ENCODE data around the gene LRRC4C. TPM values are rescaled to one million over a fixed set of nuclear protein-coding genes. Genes with fewer than 3 reads are reported as not detected.

The LRRC4C gene
- total RNA-seq, 1 donor from 2014 or later: 2.7 TPM

DNA sequence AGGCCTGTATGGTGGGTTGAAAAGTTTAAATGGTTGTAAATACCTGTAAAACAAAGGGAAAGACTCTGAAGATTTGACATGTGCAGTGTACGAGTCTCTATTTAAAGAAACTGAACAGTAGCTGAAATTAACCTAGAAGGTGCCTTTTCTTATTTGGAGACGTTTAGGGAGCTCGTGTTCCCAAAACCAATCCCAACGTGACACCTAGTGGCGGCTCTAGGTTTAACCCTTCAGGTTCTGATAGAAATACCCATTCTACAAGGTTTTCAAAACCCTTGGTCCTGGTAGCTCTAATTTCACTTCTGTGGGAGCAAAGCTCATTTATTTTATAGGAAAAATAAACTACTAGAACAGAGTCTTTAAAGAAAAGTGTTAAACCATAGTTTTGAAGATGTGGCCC is 258.3 kb downstream of the LRRC4C start:
- no peaks in the 10 kb centered on the region for H3K9me3 Mint-ChIP-seq
- TF ChIP-seq, protein P1, sequence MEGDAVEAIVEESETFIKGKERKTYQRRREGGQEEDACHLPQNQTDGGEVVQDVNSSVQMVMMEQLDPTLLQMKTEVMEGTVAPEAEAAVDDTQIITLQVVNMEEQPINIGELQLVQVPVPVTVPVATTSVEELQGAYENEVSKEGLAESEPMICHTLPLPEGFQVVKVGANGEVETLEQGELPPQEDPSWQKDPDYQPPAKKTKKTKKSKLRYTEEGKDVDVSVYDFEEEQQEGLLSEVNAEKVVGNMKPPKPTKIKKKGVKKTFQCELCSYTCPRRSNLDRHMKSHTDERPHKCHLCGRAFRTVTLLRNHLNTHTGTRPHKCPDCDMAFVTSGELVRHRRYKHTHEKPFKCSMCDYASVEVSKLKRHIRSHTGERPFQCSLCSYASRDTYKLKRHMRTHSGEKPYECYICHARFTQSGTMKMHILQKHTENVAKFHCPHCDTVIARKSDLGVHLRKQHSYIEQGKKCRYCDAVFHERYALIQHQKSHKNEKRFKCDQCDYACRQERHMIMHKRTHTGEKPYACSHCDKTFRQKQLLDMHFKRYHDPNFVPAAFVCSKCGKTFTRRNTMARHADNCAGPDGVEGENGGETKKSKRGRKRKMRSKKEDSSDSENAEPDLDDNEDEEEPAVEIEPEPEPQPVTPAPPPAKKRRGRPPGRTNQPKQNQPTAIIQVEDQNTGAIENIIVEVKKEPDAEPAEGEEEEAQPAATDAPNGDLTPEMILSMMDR (IDR thresholded peaks at IDR 0.05): peak; percentile 92
- TF ChIP-seq EZH2phosphoT487 (IDR thresholded peaks at IDR 0.05): no peak
- Histone ChIP-seq H3K36me3 (no peaks in the 10 kb centered on the region), H3K4me3 (no peak overlapping the region), H3K79me2 (ENCODE audit: low read depth) (no peaks in the 10 kb centered on the region), H3K4me2 (no peak overlapping the region), H3K27me3 (no peaks in the 10 kb centered on the region), H4K20me1 (ENCODE audit: low read depth) (no peaks in the 10 kb centered on the region), H3F3A (ENCODE audit: low read depth) (no peaks in the 10 kb centered on the region), H2AFZ (replicated peaks) (no peak overlapping the region), H3K9me3 (ENCODE audit: low read depth) (peaks cover 4% of the 10 kb centered on the region), H3K27ac (no peak overlapping the region), H3K4me1 (peaks cover under 1% of the 10 kb centered on the region), H3K9ac (no peak overlapping the region)
- H3K27ac Mint-ChIP-seq: no peak overlapping the region
- no peaks in the 10 kb centered on the region for H3K27me3 Mint-ChIP-seq (ENCODE audit: insufficient read depth, low read depth)
- no peaks in the 10 kb centered on the region for H3K4me1 Mint-ChIP-seq
- no peak overlapping the region for H3K4me3 Mint-ChIP-seq
- H3K36me3 Mint-ChIP-seq: peaks cover 1% of the 10 kb centered on the region
- peak; percentile 77 for DNase-seq (ENCODE audit: low spot score)

DNA sequence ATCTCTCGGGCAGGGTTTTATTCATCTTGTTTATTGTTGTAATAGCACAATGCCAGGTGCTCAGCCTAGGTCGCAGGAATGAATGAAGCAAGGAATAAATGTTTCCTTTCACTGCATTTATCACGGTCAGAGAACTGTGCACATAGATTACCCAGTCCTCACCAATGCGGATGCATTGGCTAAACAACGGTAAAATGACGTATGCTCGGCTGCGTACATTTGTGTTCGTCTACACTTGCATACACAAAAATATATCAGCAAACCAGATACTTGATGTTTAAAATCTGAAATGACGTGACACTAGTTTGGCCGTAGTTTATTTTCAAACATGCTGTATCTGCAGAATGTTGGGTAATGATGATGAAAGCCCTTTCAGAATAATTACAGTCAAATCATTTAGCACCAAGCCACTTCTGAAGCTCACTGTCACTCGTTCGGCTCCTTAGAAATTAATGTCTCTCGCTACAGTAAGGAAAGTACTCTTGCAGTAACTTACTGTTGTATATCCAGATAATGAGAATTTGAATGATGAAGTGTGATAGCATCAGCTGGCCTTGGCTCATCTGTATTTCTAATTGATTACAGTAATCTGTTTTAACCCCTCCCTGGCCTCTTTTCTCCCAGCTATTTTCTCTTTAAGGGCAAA is 268.9 kb downstream of the LRRC4C start:
- Histone ChIP-seq H3K4me3 (no peak overlapping the region), H3K9ac (no peak overlapping the region), H3K4me2 (no peak overlapping the region), H3F3A (ENCODE audit: low read depth) (peaks cover 9% of the 10 kb centered on the region), H4K20me1 (ENCODE audit: low read depth) (no peaks in the 10 kb centered on the region), H3K36me3 (no peaks in the 10 kb centered on the region), H3K27ac (no peak overlapping the region), H3K27me3 (no peaks in the 10 kb centered on the region), H3K9me3 (ENCODE audit: low read depth) (no peaks in the 10 kb centered on the region), H2AFZ (replicated peaks) (no peak overlapping the region), H3K4me1 (peaks cover 17% of the 10 kb centered on the region), H3K79me2 (ENCODE audit: low read depth) (no peaks in the 10 kb centered on the region)
- Mint-ChIP-seq H3K27me3 (ENCODE audit: insufficient read depth, low read depth) (no peaks in the 10 kb centered on the region), H3K27ac (no peak overlapping the region), H3K9me3 (peaks cover 11% of the 10 kb centered on the region), H3K4me1 (peaks cover 6% of the 10 kb centered on the region), H3K4me3 (no peak overlapping the region), H3K36me3 (no peaks in the 10 kb centered on the region)
- no peak for DNase-seq (ENCODE audit: low spot score)
- TF ChIP-seq EZH2 (IDR thresholded peaks at IDR 0.05) (no peak), EZH2phosphoT487 (IDR thresholded peaks at IDR 0.05) (no peak)
- TF ChIP-seq, protein P1 (IDR thresholded peaks at IDR 0.05): no peak

DNA sequence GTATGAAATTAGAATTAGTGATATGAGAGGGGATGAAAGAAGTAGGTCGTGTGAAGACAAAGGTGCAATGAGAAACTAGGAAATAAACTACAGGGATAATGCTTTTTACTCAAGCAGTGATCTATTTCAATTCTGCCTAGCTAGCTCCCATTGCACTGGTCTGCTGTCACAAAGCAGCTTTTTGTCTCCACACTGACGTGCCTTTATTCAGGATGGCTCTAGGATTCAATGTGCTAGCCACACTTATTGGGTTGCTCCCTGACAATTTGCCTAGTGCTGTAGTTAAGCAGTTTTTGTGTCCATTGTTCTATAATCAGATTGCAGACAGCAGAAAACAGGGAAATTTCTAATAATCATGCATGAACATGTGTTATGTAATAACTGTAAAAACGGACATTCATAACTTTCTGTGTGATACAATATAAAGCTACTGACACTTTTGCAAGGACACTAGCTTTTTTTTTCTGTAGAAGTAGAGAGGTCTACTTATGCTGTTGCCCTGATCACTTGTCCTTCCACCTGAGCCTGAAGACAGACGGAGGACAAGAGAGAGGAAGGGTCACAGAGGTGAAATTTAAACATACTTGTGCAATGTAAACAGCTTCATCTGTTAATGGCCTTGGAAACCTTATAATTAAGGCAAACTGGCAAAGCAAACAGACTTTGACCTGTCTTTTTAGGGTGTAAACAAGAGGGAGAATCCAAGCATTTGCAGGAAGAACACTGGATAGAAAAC is 269.6 kb downstream of the LRRC4C start:
- no peak overlapping the region for H3K4me3 Mint-ChIP-seq
- H3K36me3 ChIP-seq: no peaks in the 10 kb centered on the region
- H3K27me3 ChIP-seq: no peaks in the 10 kb centered on the region
- H3K27me3 Mint-ChIP-seq (ENCODE audit: insufficient read depth, low read depth): no peaks in the 10 kb centered on the region
- H3K4me3 ChIP-seq: no peak overlapping the region
- H3K9ac ChIP-seq: no peak overlapping the region
- peaks cover 12% of the 10 kb centered on the region for H3K9me3 Mint-ChIP-seq
- H3K27ac ChIP-seq: no peak overlapping the region
- no peaks in the 10 kb centered on the region for H3K36me3 Mint-ChIP-seq
- peak; percentile 40 for DNase-seq (ENCODE audit: low spot score)
- H3K4me1 ChIP-seq: peaks cover 17% of the 10 kb centered on the region
- H3K27ac Mint-ChIP-seq: no peak overlapping the region
- H3K4me2 ChIP-seq: peak overlapping the region; percentile 42
- no peaks in the 10 kb centered on the region for H4K20me1 ChIP-seq (ENCODE audit: low read depth)
- TF ChIP-seq, protein P1 (IDR thresholded peaks at IDR 0.05): no peak
- TF ChIP-seq EZH2phosphoT487 (IDR thresholded peaks at IDR 0.05): no peak
- no peak for TF ChIP-seq EZH2 (IDR thresholded peaks at IDR 0.05)
- no peaks in the 10 kb centered on the region for H3K79me2 ChIP-seq (ENCODE audit: low read depth)
- peaks cover 9% of the 10 kb centered on the region for H3F3A ChIP-seq (ENCODE audit: low read depth)
- peaks cover 6% of the 10 kb centered on the region for H3K4me1 Mint-ChIP-seq
- no peak overlapping the region for H2AFZ ChIP-seq (replicated peaks)
- H3K9me3 ChIP-seq (ENCODE audit: low read depth): no peaks in the 10 kb centered on the region
